ENCODE results near the gene GALNT16. TPM values are rescaled to one million over a fixed set of nuclear protein-coding genes. Genes with fewer than 3 reads are reported as not detected.

The GALNT16 gene
- total RNA-seq, 1 donor from 2014 or later, result 3.5 TPM

DNA sequence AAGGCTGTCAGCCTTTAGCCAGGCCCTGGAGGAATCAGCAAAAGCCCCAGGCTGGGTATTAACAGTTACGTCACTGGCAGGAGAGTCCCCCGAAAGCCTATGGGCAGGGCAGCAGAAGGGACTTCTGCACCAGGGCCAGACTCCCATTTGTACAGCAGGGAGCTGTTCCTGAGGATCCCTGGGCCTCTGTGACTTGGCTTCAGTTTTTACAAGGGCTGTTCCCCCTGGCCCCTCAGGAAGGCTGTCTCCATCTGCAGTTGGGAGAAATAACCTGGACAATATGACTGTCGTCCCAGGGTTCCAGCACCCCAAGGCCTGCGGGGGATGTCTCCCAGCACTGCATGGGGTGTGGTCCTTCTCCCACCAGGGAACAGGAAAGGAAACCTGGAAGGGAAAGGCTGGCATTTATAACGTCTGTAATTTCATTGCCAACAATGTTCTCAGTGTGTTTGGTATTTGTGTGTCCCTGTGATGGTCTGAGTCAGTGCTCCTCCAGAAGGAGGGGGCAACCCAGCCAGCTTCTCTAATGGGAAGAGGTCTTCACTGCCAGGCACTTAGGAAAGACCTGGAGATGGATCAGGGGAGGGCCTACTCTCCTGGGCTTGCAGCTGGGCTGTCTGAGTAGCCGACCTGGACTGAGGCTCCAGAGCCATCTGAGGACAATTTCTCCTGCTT, 95.8 kb downstream of the GALNT16 start:
- no peak for ATAC-seq
- intact Hi-C loops (cut with DNase I), result no loop called here

DNA sequence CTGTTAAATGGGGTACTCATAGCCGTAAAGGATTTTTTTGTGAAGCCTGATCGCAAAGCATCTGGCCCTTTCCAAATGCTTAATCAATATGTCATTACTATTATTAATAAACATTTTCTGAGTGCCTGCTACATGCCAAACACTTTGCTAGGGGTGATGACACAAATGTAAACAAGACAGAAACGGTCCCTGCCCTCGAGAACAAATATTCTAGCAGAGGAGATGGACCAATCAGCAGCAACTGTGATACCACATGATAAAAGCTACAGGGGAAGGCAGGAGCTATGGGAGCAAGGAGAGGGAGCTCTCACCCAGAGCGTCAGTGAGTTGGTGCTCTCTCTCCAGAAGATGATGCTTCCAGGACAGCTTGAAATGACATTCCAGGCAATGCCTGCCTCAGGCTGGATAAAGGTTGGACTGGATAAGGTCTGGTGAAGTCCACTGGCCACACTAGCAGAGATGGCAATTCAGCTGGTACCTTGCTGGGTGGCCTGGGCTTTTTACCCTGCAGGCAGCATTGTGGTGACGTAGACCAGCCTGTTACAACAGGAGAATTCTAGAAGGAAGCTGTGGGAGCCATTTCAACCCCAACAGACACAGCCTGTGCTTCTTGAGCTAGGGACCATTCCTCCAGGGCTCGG, 97.1 kb downstream of the GALNT16 start:
- Histone ChIP-seq H3K27me3 (ENCODE audit: low read depth) (no peaks in the 10 kb centered on the region), H3K9me3 (no peaks in the 10 kb centered on the region), H3K36me3 (no peaks in the 10 kb centered on the region), H3K4me3 (no peak overlapping the region), H3K4me1 (no peaks in the 10 kb centered on the region), H3K27ac (no peak overlapping the region)
- no peak for ATAC-seq
- TF ChIP-seq, protein P1, sequence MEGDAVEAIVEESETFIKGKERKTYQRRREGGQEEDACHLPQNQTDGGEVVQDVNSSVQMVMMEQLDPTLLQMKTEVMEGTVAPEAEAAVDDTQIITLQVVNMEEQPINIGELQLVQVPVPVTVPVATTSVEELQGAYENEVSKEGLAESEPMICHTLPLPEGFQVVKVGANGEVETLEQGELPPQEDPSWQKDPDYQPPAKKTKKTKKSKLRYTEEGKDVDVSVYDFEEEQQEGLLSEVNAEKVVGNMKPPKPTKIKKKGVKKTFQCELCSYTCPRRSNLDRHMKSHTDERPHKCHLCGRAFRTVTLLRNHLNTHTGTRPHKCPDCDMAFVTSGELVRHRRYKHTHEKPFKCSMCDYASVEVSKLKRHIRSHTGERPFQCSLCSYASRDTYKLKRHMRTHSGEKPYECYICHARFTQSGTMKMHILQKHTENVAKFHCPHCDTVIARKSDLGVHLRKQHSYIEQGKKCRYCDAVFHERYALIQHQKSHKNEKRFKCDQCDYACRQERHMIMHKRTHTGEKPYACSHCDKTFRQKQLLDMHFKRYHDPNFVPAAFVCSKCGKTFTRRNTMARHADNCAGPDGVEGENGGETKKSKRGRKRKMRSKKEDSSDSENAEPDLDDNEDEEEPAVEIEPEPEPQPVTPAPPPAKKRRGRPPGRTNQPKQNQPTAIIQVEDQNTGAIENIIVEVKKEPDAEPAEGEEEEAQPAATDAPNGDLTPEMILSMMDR (IDR thresholded peaks at IDR 0.05), result no peak
- DNase-seq, result no peak
- intact Hi-C loops (cut with DNase I), result no loop called here

More for the DNA sequence above, 95.8 kb downstream of the GALNT16 start:
- Histone ChIP-seq H3K27ac (no peak overlapping the region), H3K36me3 (no peaks in the 10 kb centered on the region), H3K4me3 (no peak overlapping the region), H3K27me3 (ENCODE audit: low read depth) (no peaks in the 10 kb centered on the region), H3K4me1 (no peaks in the 10 kb centered on the region), H3K9me3 (no peaks in the 10 kb centered on the region)
- DNase-seq, result no peak
- TF ChIP-seq, protein P1 (IDR thresholded peaks at IDR 0.05), result no peak

DNA sequence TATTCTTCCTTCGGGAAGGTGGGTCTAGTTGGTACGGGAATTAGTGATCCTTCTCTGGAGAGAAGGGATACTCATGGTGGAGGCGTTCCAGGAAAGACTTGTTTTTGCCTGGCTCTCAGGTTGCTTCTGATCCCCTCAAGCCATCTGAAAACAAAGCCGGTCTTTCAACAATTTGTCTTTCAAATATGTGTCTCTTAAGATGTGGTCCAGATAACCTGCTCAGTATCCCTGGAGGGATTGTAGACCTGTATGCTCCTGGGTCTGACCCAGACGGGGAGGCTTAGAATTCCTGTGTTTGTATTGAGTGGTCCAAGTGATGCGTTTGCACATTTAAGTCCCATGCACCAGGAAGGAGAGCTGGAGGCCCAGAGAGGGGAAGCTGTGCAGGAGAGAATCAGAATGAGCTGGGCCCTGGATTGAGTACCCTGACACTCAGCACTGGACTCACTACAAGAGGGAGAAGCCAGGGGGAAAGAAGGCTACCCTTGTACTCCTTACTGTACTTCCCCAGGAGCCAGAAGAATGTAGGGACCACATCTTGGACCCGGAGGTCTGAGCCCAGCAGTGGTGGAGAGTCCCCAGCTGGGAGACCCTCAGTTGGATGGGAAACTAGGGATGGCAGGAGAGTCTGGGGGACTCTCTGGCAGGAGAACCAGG, 97.7 kb downstream of the GALNT16 start:
- Histone ChIP-seq H3K4me3 (no peak overlapping the region), H3K27ac (no peak overlapping the region), H3K4me1 (no peaks in the 10 kb centered on the region), H3K27me3 (ENCODE audit: low read depth) (no peaks in the 10 kb centered on the region), H3K9me3 (no peaks in the 10 kb centered on the region), H3K36me3 (no peaks in the 10 kb centered on the region)
- DNase-seq (no peak), ATAC-seq (no peak)
- intact Hi-C loops (cut with DNase I), result no loop called here
- TF ChIP-seq, protein P1 (IDR thresholded peaks at IDR 0.05), result no peak

DNA sequence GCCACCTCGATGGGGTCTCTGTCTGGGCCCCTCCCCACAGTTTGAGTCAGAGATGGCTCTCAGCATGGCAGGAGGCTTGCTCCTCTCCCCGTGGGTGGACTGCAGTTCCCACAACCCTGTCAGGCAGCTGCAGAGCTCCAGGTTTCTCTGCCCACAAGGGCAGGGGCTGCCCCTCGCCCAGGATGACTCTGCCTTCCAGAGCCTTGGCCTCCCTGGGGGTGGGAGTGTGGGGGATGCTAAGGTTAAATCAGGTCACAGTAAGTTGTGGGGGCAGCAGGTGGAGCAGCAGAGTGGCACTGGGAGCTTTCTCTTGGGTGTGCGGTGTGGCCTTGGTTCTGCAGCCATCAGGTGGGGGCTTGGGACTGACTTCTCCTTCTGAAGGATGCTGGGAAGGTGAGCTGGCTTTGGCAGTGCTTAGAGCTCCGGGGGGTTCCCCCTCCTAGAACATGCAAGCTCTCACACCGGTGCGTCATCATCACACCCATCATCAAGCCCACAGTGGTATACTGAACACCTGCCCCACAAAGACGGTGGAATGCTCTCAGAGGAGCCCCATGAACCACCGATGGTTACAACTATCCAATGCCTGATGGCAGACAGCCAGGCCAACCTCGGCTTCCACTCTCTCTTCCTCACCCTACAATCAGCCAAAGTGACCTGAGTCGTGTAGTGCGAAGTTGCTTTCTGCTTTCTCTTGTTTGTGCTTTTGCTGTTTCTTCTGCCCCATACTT, 98.4 kb downstream of the GALNT16 start:
- ATAC-seq (no peak), DNase-seq (no peak)
- Histone ChIP-seq H3K27ac (no peak overlapping the region), H3K9me3 (no peaks in the 10 kb centered on the region), H3K4me3 (no peak overlapping the region), H3K4me1 (no peaks in the 10 kb centered on the region), H3K27me3 (ENCODE audit: low read depth) (no peaks in the 10 kb centered on the region), H3K36me3 (no peaks in the 10 kb centered on the region)
- intact Hi-C loops (cut with DNase I), result no loop called here
- TF ChIP-seq, protein P1 (IDR thresholded peaks at IDR 0.05), result no peak

DNA sequence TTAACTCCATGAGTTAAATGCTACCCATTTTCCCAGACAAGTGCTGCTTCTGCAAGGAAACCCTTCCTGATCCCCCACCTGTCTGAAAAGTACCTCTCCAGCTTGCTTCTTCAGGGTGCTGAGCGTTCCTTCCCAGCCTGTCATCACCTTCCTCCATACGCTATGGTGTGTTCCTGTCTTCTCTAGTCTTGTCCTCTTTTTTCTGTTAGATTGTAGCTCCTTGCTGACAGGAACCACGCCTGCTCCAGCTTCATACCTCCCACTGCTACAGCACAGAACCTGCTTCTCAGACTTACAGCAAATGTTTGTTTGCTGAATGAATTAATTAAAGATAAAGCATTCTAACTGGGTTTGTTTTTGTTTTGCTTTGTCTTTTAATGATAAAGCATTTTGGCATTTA, 99.0 kb downstream of the GALNT16 start:
- DNase-seq (no peak), ATAC-seq (no peak)
- Histone ChIP-seq H3K4me1 (no peaks in the 10 kb centered on the region), H3K27me3 (ENCODE audit: low read depth) (no peaks in the 10 kb centered on the region), H3K27ac (no peak overlapping the region), H3K36me3 (no peaks in the 10 kb centered on the region), H3K9me3 (no peaks in the 10 kb centered on the region), H3K4me3 (no peak overlapping the region)
- intact Hi-C loops (cut with DNase I), result no loop called here
- TF ChIP-seq, protein P1 (IDR thresholded peaks at IDR 0.05), result no peak

All from lower lobe of right lung (tissue), 2 donors.